CD4-positive, alpha-beta T cell treated with Interleukin-4 for 1 hour (primary cell): Measurements from ENCODE around the gene PLCL2.
A peak's percentile ranks its signal among the peaks of the same experiment; 100 is the strongest.

ENCODE experiments used
- DNase-seq, 2 donors: peaks; one replicate each; pipeline ENCODE4 v3.0.0-alpha.2; 2020 to 2022

PLCL2 gene

DNA sequence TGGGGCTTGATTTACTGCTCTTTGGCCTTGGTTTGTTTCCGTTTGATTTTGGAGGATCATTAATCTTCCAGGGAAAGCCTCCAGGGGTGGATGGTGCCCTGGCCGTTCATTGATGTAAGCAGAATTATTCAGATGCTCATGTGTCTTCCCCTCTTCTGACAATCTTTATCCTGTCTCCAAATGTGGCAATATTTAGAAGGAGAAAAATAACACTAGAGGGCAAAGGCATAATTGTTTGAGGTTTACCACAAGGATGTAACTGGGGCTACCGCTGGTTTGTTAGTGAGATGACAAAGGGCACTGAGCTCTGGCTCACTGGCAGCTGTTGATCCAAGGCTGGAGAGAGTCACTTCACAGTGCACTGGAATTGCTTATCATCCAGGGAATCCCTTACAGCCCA, 18.2 kb upstream of the PLCL2 start:
- DNase-seq = peak in 1 of 2 donors; percentile 32

DNA sequence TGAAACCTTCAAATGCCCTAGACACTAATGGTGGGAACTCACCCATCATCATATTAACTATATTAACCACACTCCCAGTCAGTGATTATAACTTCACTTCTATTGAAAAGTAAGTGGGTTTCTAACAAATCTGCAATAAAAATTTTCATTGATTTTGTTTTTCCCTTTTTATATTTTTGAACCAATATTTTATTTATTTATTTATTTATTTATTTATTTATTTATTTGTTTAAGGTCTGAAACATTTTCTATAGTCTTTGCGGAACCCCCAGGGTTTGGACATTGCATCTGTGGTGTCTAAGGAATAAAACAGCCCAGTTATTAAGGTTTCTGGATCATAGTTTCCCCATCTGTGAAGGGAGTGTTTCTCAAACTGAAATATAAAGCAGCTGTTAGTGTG, 16.2 kb upstream of the PLCL2 start:
- DNase-seq = no peak

DNA sequence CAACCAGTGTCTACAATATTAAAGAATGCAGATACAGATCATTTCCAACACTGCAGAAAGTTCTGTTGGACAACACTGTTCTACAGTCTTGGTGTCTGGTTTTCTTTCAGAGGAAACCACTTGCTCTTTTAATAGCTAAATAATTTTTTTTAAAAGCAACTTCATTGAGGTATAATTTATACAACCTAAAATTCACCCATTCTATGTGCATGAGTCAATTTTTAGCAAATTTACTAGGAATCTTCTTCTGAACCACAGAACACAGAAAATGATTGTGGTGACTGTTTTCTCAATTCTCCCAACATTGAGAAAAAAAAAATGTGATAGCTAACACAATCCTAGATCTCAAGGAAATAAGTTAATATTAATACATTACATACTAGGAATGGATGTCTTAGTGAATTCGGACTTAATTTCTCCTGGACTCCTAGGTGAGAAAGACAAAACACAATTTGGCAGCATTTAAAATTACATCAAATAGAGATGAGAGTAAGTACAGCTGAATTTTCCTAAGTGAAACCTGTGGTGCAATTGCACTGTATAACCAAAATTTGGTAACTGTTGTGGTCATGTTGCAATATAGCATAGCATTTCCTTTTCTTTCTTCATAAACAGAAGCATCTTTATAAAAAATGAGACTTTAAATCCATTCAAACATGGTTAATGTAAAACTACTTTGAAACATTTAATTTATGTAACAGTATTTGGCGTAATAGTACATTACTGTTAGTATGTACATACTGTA, 15.3 kb upstream of the PLCL2 start:
- DNase-seq = no peak

DNA sequence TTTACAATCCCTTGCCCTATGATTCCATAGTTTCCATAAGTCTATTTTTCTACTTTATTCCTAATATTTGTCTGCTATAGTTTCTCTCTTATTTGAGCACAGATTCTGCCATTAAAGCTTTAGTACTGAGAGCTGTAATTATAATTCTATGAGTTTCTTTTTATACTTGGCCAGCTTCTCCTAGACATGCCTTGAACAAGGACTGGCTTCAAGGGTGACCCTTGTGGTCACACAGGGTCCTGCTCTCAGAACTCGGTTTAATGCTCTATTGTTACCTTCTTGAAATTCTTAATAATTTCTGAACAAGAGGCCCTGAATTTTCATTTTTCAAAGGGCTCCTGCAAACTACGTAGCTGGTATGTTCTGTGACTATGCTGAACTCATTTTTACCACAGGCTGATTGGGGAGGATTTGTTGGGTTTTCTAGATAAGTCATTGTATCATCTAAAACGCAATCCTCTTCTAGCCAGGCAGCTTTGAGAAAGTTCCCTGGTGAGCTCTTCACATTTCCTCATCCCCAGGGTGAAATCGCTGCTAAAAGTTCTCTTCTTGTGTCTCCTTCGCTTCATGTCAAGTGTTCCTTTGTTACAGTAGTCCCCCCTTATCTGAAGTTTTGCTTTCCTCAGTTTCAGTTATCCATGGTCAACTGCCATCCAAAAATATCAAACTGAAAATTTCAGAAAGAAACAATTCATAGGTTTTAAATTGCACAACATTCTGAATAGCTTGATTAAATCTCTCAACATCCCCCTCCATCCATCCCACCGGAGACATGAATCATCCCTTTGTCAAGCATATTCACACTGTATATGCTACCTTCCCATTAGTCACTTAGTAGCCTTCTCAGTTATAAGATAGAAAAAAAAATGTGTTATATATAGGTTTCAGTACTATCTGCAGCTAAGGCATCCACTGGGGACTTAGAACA, 12.6 kb upstream of the PLCL2 start:
- no peak for DNase-seq

DNA sequence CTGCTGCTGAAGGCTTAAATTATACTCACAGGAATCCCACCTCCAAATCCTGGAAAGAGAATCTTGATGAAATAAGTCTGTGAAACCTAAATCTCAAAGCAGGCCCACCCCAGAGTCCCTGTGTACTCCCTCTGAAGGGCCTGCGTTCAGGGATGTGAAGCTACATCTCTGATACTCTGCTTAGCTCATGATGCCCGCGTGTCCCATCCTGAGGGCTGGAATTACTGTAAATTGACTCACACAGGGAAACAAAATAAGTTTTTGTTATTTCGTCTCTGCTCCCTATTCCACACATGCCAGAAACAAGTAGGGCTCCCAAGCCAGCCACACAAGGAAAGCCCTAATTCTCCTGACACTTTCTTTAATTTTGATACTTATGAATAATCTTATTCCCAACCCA, 10.9 kb upstream of the PLCL2 start:
- no peak for DNase-seq

DNA sequence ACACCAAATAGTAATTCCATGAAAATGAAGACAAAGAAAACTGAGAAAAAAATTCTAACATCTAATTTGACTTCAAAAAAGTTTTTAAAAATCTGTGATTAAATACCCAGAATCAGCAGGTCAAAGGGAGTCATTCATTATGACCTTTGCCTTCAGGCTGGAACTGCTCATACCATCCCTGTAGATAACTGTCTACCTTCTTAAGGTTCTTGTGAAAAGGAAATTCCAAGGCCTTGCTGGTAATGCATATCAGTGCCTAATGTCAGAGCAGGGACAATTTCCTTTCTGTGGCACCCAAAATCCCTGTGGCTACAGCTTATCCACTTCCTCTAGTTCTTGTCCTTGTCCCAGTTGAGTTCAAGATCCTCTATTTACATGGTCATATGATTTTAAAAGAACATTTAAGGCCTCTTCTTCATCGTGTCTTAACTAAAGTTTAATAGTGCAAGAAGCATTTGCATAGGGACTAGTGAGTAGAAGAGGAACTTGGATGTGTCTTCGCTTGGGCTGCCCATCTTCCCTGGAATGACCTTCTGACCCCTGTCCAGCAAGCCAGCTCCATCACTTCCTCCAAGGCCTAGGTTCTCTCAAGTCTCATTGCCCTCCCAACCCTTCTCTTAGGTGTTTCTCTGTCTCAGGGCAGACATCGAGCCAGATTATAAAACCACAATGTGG, 8.7 kb upstream of the PLCL2 start:
- peak in 1 of 2 donors; percentile 43 for DNase-seq

DNA sequence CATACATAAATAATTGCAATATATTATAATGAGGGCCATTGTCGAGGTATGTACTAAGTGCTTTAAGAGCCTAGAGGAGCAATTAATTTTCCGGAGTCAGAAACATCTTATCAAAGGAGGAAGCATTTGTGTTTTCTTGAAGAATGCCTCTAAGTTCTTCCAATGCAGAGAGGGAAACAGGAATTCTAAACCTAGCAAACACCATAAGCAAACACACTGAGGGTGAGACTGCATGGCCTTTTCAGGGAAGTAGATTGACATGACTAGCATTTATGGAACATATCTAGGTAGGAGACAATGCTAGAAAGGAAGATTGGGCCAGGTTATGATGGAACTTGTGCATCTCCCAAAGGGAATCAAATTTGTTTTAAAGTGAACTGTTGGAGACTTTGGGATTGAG, 7.2 kb upstream of the PLCL2 start:
- no peak for DNase-seq

DNA sequence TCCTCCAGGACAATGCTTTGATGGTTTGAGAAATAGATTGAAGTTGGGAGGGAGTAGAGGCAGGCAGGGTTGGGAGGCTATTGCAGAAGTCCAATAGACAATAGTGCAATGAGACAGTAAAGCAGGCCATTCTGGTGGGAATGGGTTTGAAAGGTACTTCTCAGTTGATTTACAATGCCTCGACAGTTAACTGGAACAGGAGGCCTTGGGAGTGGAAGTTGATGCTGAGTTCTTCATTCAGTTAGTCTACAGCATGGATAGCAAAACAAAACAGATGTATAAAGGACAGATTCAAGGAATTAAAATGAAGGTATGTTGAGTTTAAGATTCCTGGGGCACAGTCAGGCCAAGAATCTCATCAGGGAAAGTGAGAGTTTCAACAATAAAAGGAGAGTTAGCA, 6.8 kb upstream of the PLCL2 start:
- no peak for DNase-seq

DNA sequence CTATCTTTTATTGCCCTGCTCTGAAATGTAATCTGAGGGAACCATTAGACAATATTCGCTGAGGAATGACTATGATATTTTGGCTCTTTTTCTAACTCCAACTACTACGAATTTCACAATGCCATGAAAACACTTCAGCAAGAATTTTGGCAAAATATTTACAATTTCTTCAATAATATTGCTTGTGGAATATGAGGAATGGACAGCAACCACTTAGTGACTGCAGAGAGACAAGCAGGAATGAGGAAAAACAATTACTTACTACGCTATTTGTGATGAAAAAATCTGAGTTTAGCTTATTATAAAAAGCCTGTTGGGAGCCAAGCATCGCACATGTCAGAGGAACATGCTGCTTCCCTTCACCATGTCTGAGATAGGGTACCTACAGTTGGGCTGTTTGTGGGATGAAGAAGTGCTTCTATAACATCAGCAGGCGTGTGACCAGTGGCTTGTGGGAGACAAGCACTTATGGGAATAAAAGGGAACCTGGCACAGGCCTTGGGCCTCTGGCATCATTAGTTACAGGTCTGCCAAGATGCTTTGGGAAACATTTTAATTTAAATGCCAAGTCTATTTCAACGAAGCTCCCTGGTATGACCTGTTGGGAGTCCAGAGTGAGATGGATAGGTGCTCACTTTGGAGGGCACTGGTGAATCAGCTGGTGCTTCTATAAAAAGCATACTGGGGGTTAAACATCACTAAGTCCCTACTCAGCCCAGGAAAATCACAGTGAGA, 2.7 kb upstream of the PLCL2 start:
- DNase-seq = no peak

DNA sequence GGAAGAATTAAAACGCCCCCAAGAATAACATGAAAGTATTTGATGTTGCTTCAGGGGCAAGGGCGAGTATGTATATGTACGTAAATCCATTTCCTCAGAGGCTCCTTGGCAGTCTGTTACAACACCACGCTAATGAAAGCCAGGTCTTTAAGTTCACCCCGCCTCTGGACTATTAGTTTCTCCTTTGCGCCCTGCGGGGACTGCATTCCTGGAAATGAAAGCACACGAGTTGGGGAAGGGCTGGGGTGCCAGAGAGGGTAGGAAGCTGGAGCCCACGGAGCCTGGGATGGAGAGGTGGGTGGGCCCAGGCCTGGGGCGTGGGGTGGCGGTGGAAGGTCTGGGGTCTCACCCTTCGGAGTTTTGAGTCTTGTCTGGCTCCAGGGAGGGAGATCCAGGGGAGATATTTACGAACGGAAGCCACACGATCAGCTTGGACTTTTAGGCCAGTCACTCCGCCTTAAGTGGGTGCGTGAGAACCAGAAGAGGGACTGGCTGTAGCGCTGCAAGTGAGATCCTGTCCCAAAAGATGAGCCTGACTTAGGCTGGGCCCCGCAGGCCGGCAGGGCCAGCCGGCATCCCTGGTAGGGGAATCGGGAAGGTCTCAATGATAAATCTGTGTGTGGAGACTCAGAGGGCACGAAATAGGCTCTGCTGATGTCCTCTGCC, 1.6 kb upstream of the PLCL2 start:
- DNase-seq = no peak

DNA sequence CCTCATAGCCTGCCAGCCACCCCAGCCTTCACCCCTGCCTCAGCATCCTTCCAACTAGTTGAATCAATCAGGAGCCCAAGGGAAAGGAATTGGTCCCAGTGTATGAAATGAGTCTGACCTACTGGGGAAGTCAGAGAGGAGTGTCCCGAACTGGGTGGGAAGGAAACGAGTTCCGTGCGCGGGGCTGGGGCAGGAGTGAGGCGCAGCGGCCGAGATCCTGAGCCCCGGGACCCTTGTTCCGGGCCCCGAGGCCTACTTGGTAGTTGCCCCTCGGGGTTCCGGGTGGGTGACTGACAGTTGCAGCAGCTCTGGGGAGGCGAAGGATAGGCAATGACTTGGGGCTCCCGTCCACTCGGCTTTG, 1.1 kb upstream of the PLCL2 start:
- no peak for DNase-seq

DNA sequence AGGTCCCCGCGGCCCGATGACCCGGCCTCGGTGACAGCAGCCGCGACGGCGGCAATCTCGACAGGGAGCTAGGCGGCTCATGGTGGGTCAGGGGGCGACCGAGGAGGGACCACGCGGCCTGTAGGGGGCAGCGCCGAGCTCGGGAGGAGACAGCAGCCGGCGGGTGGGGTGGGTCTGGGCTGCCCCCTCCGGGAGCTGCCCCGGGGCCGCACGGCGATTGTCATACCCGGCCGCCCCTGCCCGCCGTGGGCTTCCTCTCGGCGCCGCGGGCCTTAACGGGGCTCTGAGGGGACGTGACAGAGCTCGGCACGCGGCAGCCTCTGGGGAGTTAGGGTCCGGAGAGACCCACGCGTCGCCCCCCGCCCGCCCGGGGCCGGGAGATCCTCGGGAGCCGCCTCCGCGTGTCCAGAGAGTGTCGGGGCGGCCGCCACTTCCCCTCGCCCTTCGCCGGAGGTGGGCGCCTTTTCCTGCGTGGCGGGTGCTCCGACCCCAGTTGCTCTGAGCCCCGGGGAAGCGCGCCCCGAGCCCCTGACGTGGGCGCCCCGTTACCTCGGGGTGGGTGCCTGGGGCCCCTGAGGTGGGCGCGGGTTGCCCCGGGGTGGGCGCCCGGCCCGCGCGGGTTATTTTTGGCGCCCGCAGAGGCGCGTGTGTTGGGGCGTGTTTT, 539 bp upstream of the PLCL2 start:
- peak; percentile 76 to 79 for DNase-seq

DNA sequence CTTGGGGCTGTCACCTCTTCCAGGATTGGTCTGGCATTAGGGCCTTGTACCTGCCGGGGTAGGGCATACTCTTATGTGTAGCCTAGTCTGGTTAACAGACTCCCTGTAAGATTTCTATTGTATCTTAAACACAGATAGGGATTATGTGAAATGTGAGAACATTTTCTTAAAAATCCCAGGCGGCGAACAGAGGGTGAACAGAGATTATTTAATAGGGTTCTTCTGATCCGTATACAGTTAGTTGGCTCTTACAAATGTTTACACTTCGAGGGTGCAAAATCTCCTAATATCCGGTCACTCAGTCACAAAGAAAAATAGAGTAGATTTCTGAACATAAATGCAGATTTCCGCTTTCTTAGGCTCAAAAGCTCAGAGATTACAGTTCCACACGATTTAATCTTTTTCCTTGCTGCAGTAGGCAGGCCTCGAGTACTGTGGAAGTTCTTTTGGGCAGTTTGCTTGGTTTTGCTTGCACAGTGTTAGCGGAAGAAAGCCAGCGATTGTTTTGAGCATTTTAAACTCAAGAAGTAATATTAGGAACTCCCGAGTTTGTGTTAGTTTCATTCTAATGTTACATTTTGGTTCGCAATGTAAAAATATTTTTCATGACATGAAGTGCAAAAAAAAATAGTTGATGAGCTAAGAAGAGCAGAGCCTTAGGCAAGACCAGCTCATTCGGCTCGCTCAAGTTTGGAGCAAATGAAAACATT, 993 bp downstream of the PLCL2 start:
- DNase-seq = no peak

DNA sequence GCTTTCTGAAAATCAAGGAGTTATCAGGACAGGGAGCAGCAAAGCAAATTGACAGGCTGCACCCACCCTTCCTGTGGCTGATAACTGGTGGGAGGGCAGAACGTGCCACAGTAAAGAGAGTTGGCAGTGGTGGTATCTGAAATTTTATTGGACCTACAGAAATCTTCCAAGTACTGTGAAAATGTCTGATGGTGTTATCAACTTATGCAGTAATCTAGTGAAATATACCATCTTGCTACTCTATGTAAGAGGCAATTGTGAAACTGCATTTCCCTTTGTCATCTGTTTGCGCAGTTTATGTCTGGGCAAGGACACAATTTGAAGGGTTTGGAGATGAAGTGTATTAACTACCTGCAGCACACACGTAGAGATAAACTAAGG, 1.5 kb downstream of the PLCL2 start:
- peak in 1 of 2 donors; percentile 38 for DNase-seq

DNA sequence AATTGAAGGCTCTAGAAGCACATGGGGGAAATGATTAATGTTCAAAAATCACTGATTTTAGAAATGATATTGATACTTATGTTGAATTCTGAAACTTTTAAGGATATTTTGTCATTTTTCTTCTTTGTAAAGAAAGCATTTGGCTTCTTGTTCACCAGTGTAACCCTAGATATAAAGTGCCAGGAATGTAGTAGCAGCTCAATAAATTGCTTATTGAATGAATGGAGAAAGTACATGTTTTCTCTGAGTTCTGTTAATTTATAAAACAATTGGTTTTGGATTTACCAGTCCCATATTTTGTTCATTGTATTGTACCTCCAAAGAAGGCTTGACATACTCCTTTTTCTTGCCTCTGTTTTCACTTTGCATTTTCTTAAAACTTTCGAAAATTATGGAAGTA, 2.4 kb downstream of the PLCL2 start:
- no peak for DNase-seq

DNA sequence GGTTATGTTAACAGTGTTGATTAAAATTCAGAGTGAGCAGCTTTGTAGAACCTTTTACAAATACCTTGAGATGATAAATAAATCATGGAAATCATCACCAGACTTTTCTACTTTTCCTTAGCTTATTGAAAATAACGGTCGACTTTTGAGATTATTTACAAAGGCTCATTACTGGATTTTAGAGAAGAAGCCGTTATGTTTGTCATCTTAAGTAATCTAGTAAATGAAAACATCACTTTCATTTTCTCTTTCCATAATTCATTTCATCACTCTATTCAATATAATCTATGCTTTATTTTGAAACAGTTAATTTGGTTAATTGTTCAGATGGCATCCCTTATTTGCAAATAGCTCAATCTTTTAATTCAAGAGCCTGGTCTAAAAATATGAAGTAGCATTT, 3.6 kb downstream of the PLCL2 start:
- peak in 1 of 2 donors; percentile 27 for DNase-seq

DNA sequence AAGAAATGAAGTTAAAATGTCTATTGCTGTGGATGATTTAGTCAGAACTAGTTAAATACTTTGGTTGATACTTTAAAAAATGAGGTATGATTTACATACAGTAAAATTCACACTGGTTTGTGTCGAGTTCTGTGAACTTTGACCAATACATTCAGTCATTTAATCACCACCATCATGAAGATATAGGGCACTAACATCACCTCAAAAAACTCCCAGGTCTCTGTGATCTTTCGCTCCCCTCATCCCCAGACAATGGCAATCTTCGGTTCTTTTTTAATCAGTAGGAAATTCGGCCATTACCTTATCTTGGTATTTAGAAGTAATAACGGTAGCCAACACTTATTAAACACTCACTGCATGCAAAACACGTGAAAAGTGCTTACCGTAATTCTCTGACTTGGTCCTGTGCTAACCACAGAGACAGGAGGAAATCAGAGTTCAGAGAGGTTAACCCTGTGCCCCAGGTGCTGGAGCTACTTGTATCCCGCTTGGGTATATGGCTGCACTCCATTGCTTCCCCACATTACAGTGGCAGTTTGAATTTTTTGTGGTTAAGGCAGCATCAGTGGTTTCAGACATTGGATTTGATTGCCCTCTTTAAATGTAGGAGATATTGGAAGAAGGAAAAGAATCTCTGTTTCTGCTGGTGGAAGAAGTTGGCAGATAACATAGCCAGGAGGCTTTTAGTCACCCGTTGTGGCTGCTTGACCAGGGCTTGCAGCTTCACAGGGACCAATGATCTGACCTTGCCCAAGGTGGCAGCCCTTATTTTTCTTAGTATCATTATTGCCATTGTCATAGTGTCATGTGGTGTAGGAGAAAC, 4.2 kb downstream of the PLCL2 start:
- DNase-seq = peak in 1 of 2 donors; percentile 48

DNA sequence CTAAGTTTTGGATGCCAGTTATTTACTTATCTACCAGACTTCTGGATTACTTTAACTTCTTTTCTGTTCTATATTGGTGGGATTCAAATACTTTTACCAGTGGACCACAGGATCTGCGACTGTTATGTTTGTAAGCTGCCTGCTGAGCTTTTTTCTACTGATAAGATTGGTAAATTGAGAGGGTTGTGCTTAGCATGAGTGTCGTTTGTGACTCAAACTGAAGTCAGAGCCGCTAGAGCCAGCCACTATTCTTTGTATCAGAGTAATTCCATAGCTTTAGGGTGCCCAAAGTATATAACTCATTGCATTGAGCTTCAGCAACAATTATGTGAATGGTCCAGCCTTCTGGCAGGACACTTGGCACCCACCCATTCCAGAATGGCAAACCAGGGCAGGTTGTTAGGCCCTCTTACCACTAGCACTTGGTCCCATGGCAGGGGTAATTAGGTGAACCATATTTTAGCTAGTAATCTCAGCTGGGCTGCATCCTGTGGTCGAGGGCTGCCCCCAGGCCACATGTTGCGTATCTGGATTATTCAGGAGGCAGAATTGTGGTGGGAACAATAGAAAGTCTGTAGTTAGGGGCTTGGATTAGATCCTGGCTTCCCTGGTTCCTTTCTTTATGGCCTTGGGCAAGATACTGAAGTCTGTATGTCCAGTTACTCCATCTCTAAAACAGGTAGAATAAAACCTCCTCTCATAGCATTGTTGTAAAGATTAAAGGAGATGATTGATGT, 6.0 kb downstream of the PLCL2 start:
- DNase-seq = no peak

DNA sequence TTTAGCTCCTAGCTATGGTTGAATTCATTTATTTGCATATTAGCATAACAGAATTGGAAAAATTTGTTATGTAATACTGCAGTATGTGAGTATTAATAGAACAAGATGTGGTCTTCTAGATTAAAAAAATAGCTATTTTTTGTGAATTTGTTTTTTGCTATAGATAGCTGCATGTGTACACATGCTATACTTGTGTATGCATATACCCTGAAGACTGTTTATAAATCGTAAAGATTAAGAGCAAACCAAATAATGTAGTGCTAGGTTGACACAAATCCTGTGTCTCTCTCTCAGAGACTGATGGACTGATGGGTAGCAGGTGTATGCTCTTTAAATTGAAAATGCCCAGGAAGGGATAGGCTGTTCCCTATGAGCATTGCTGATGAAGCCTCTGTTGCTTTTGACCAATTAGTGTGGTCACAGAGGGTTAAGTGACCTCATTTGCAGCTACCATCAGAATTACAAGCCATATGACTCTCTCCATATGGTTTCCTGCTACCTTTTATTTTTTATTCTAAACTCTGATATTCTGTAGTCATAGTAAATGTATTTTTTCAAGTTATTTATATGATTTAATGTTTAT, 9.0 kb downstream of the PLCL2 start:
- no peak for DNase-seq
